Thoracic aorta (tissue), 2 donors: ENCODE results near the gene AHSG. TPM values are rescaled to one million over a fixed set of nuclear protein-coding genes. Genes with fewer than 3 reads are reported as not detected.

ENCODE experiments used
- ATAC-seq: fragments of 150-250 bp; one replicate; pipeline ENCODE4 v1.8.0; 2017; ENCODE audit warnings: low read depth; ENCODE audit not compliant: insufficient number of reproducible peaks, low FRiP score
- DNase-seq: peaks from one replicate; pipeline ENCODE4 v3.0.0-alpha.2; 2020; ENCODE audit warnings: low spot score
- H3K27ac ChIP-seq, 2 donors: fragments of 200-600 bp; sonication (generic); 1 replicate in 1 of 2; 2 replicates in 1 of 2; pipeline ENCODE4 v1.5.1; 2016; ENCODE audit warnings: mild to moderate bottlenecking in 2 of 2, moderate library complexity in 2 of 2
- H3K27me3 ChIP-seq: fragments of 200-600 bp; sonication (generic); replicated peaks from 2 replicates; pipeline ENCODE4 v1.6.0; 2016; ENCODE audit warnings: mild to moderate bottlenecking; ENCODE audit not compliant: insufficient read depth
- H3K36me3 ChIP-seq: fragments of 200-600 bp; sonication (generic); one replicate; pipeline ENCODE4 v1.5.1; 2016
- H3K4me1 ChIP-seq, 2 donors: fragments of 200-600 bp; sonication (generic); 1 replicate in 1 of 2; 2 replicates in 1 of 2; pipeline versions ENCODE4 v1.5.1 to v1.6.0; 2016; ENCODE audit warnings: low read depth in 2 of 2, mild to moderate bottlenecking in 1 of 2; ENCODE audit not compliant: control insufficient read depth in 1 of 2
- H3K4me3 ChIP-seq: fragments of 200-600 bp; sonication (generic); 2 replicates; pipeline ENCODE4 v1.5.1; 2016; ENCODE audit warnings: mild to moderate bottlenecking
- H3K9me3 ChIP-seq: fragments of 200-600 bp; sonication (generic); 2 replicates; pipeline ENCODE4 v1.5.1; 2016
- CTCF ChIP-seq: fragments of 200-600 bp; sonication (generic); IDR thresholded peaks from one replicate; pipeline ENCODE4 v1.5.1; 2019; ENCODE audit warnings: antibody characterized with exemption
- total RNA-seq, 2 donors: library from RNA; depleted of rRNA; stranded (reverse); fragments of >200 nt; gene quantifications; one replicate each; pipeline versions ENCODE4 v1.1.0 to v1.2.3, GENCODE V29; 2016

AHSG gene
- total RNA-seq, 2 donors from 2014 or later = not detected

GRCh38 chr3:186622651-186623310 lies 9.9 kb downstream of the AHSG start:
- Histone ChIP-seq H3K27ac (no peak overlapping the region), H3K9me3 (no peaks in the 10 kb centered on the region), H3K4me1 (no peaks in the 10 kb centered on the region), H3K36me3 (no peaks in the 10 kb centered on the region), H3K4me3 (no peak overlapping the region), H3K27me3 (no peaks in the 10 kb centered on the region)
- ATAC-seq = no peak
- TF ChIP-seq CTCF = no peak
- no peak for DNase-seq

GRCh38 chr3:186624598-186624997 lies 11.7 kb downstream of the AHSG start:
- TF ChIP-seq CTCF = no peak
- Histone ChIP-seq H3K27ac (no peak overlapping the region), H3K4me1 (no peaks in the 10 kb centered on the region), H3K4me3 (no peak overlapping the region), H3K36me3 (no peaks in the 10 kb centered on the region), H3K9me3 (no peaks in the 10 kb centered on the region), H3K27me3 (no peaks in the 10 kb centered on the region)
- DNase-seq (no peak), ATAC-seq (no peak)

GRCh38 chr3:186625600-186626042 lies 12.8 kb downstream of the AHSG start:
- no peak for ATAC-seq

GRCh38 chr3:186626254-186626847 lies 13.5 kb downstream of the AHSG start:
- Histone ChIP-seq H3K4me3 (no peak overlapping the region), H3K27me3 (no peaks in the 10 kb centered on the region), H3K36me3 (no peaks in the 10 kb centered on the region), H3K4me1 (no peaks in the 10 kb centered on the region), H3K9me3 (no peaks in the 10 kb centered on the region), H3K27ac (no peak overlapping the region)
- no peak for TF ChIP-seq CTCF
- ATAC-seq (no peak), DNase-seq (no peak)

More at GRCh38 chr3:186625600-186626042, 12.8 kb downstream of the AHSG start:
- H3K27me3 ChIP-seq = no peaks in the 10 kb centered on the region
- H3K27ac ChIP-seq = no peak overlapping the region
- no peaks in the 10 kb centered on the region for H3K4me1 ChIP-seq
- no peak for TF ChIP-seq CTCF
- no peak for DNase-seq
- no peak overlapping the region for H3K4me3 ChIP-seq
- H3K36me3 ChIP-seq = no peaks in the 10 kb centered on the region
- no peaks in the 10 kb centered on the region for H3K9me3 ChIP-seq

GRCh38 chr3:186627852-186628414 lies 15.1 kb downstream of the AHSG start:
- Histone ChIP-seq H3K27me3 (no peaks in the 10 kb centered on the region), H3K9me3 (no peaks in the 10 kb centered on the region), H3K27ac (no peak overlapping the region), H3K4me3 (no peak overlapping the region), H3K36me3 (no peaks in the 10 kb centered on the region), H3K4me1 (no peaks in the 10 kb centered on the region)
- no peak for DNase-seq
- no peak for TF ChIP-seq CTCF
- ATAC-seq = no peak
